ENCODE results near the gene RORC. TPM values are rescaled to one million over a fixed set of nuclear protein-coding genes. Genes with fewer than 3 reads are reported as not detected.

The RORC gene
- total RNA-seq, 1 experiment from 2014 or later = 0.19 TPM

DNA sequence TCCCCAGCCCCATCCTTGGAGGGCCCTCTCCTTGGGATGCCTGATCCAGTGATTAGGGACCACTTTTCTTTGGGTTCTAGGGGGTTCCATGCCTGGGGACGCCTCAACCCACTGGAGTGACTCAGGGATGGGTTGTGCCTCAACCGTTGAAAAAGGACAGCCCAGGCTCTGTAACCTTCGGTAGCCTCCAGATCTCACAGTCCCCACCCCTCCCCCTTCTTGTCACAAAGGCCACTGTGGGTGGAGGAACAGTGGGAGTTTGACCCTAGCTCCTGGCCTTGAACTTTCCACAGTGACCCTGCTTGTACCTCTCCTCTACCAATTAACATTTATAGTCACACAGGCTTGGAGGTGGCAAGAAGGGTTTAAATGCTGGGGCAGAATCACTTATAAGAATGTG is 2.6 kb upstream of the RORC start:
- Mint-ChIP-seq H3K36me3 (ENCODE audit: insufficient read depth, unreplicated experiment) (peaks cover 18% of the 10 kb centered on the region), H3K27ac (ENCODE audit: unreplicated experiment) (no peak overlapping the region), H3K4me3 (ENCODE audit: low read depth, unreplicated experiment) (no peak overlapping the region), H3K4me1 (ENCODE audit: low read depth, unreplicated experiment) (peaks cover 72% of the 10 kb centered on the region), H3K27me3 (ENCODE audit: unreplicated experiment) (no peaks in the 10 kb centered on the region), H3K9me3 (ENCODE audit: low read depth, unreplicated experiment) (no peaks in the 10 kb centered on the region)
- no TSS peak for BruUV-seq (replicated peaks)
- TF ChIP-seq, protein P1, sequence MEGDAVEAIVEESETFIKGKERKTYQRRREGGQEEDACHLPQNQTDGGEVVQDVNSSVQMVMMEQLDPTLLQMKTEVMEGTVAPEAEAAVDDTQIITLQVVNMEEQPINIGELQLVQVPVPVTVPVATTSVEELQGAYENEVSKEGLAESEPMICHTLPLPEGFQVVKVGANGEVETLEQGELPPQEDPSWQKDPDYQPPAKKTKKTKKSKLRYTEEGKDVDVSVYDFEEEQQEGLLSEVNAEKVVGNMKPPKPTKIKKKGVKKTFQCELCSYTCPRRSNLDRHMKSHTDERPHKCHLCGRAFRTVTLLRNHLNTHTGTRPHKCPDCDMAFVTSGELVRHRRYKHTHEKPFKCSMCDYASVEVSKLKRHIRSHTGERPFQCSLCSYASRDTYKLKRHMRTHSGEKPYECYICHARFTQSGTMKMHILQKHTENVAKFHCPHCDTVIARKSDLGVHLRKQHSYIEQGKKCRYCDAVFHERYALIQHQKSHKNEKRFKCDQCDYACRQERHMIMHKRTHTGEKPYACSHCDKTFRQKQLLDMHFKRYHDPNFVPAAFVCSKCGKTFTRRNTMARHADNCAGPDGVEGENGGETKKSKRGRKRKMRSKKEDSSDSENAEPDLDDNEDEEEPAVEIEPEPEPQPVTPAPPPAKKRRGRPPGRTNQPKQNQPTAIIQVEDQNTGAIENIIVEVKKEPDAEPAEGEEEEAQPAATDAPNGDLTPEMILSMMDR (IDR thresholded peaks at IDR 0.05; ENCODE audit: unreplicated experiment) = no peak
- no peak for DNase-seq
- CTCF ChIA-PET = no interaction called here
- intact Hi-C loops (cut with micrococcal nuclease; ENCODE audit: unreplicated experiment) = loop anchor here (10.0 kb wide), 1 partner anchor 639 kb away; the partner anchor contains the start of genes PIP5K1A and VPS72

DNA sequence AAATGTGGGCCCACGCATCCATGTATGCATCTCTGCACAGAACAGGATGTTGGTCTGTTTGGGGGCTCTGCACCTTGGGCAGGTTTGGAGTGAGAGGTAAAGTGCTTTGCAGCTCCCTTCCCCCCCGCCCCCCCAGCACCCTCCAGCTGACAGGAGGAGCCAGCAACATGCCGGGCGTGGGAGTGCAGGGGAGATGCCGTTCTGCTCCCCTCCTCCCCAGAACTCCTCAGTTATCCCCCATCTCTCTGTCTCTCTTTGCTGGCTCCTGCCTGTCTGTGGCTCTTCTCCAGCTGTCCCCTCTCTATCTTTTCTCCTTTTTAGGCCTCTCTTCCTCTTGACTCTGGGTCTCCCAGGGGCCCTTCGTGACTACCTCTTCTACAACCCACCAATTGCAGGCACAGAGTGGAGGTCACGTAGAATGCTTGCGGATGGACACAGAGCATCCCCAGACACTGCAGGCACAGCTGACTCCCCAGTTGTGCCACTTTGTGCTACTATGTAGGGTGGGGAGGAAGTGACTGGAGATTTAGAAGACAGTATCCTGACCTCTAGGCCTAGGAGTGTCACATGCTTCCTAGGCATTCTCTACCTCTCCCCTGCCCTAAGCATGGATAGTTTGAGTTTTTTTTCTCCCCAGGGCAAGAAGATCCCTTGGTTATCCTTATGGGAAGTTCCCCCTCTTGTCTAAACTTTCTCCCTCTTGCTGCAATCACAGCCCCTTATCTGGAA is 1.7 kb upstream of the RORC start:
- intact Hi-C loops (cut with micrococcal nuclease; ENCODE audit: unreplicated experiment) = loop anchor here (10.0 kb wide), 1 partner anchor 639 kb away; the partner anchor contains the start of genes PIP5K1A and VPS72
- TF ChIP-seq, protein P1 (IDR thresholded peaks at IDR 0.05; ENCODE audit: unreplicated experiment) = no peak
- Mint-ChIP-seq H3K36me3 (ENCODE audit: insufficient read depth, unreplicated experiment) (peaks cover 18% of the 10 kb centered on the region), H3K27ac (ENCODE audit: unreplicated experiment) (no peak overlapping the region), H3K27me3 (ENCODE audit: unreplicated experiment) (no peaks in the 10 kb centered on the region), H3K4me1 (ENCODE audit: low read depth, unreplicated experiment) (peaks cover 76% of the 10 kb centered on the region), H3K9me3 (ENCODE audit: low read depth, unreplicated experiment) (no peaks in the 10 kb centered on the region), H3K4me3 (ENCODE audit: low read depth, unreplicated experiment) (no peak overlapping the region)
- BruUV-seq (replicated peaks) = no TSS peak
- CTCF ChIA-PET = interaction anchor here (1.1 kb wide), 1 partner anchor 140 kb away, joined by 3 read pairs; no protein-coding TSS in a partner anchor
- DNase-seq = no peak

DNA sequence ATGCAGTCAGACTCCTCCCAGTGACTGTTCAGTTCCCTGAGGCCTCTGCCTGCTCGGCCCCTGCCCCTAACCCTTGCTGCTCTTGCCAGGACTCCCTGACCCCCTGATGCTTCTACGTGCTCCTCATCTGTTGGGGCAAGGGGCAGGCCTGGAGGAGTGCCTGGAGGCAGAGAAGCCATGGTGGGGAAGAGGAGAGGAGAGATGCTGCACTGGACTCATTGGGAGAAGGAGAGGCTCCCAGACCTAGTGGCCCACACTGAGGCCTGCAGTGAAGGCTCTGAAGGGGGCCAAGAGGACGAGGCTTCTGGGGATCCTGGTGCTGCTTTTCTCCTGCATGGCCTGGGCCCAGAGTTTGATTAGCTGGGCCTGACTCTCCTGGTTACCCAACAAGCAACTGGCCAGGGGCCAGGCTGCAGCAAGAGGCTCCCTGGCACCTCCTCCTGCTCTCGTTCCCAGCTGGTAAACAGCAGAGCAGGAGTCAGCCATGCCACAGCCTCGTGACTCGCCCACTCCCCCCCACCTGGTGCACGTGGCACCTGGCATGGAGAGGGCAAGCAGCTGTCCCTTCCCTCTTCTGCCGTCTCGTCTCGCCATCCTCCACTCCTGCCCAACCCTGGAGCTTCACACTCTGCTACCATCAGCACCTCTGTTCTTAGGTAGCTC is 847 bp upstream of the RORC start:
- no peak overlapping the region for H3K4me3 Mint-ChIP-seq (ENCODE audit: low read depth, unreplicated experiment)
- peaks cover 12% of the 10 kb centered on the region for H3K36me3 Mint-ChIP-seq (ENCODE audit: insufficient read depth, unreplicated experiment)
- TF ChIP-seq, protein P1 (IDR thresholded peaks at IDR 0.05; ENCODE audit: unreplicated experiment) = no peak
- CTCF ChIA-PET = interaction anchor here (0.6 to 1.1 kb wide), 2 partner anchors 38 to 139 kb away, joined by 3 to 5 read pairs; no protein-coding TSS in a partner anchor
- H3K27me3 Mint-ChIP-seq (ENCODE audit: unreplicated experiment) = no peaks in the 10 kb centered on the region
- H3K9me3 Mint-ChIP-seq (ENCODE audit: low read depth, unreplicated experiment) = no peaks in the 10 kb centered on the region
- BruUV-seq (replicated peaks) = no TSS peak
- H3K27ac Mint-ChIP-seq (ENCODE audit: unreplicated experiment) = no peak overlapping the region
- H3K4me1 Mint-ChIP-seq (ENCODE audit: low read depth, unreplicated experiment) = peaks cover 71% of the 10 kb centered on the region
- intact Hi-C loops (cut with micrococcal nuclease; ENCODE audit: unreplicated experiment) = loop anchor here (10.0 kb wide), 1 partner anchor 638 kb away; the partner anchor contains the start of genes PIP5K1A and VPS72
- DNase-seq = peak; percentile 60

DNA sequence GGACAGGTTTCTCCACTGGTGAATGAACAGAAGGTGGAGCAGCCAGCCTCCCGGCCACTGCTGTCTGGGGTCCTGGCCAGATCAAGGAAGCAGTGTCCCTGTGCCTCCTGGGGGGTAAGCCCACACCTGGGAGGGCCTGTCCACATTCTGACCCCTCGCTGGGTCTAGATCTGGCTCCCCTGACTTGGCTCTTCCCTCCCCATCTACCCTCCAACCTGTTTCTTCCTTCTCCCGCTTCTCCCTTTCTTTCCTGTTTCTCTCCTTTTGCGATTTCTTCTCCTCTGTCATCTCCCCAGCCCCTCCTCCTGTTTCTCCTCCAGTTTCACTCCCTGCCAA is 378 bp downstream of the RORC start:
- BruUV-seq (replicated peaks) = no TSS peak
- peaks cover under 1% of the 10 kb centered on the region for H3K36me3 Mint-ChIP-seq (ENCODE audit: insufficient read depth, unreplicated experiment)
- intact Hi-C loops (cut with micrococcal nuclease; ENCODE audit: unreplicated experiment) = loop anchor here (10.0 kb wide), 1 partner anchor 636 kb away; the partner anchor contains the start of genes PIP5K1A and VPS72

More for the DNA sequence above, 378 bp downstream of the RORC start:
- Mint-ChIP-seq H3K27ac (ENCODE audit: unreplicated experiment) (no peak overlapping the region), H3K4me3 (ENCODE audit: low read depth, unreplicated experiment) (peak overlapping the region; percentile 2), H3K27me3 (ENCODE audit: unreplicated experiment) (no peaks in the 10 kb centered on the region), H3K9me3 (ENCODE audit: low read depth, unreplicated experiment) (no peaks in the 10 kb centered on the region), H3K4me1 (ENCODE audit: low read depth, unreplicated experiment) (peaks cover 59% of the 10 kb centered on the region)
- TF ChIP-seq, protein P1 (IDR thresholded peaks at IDR 0.05; ENCODE audit: unreplicated experiment) = no peak
- CTCF ChIA-PET = interaction anchor here (0.6 to 1.4 kb wide), 7 partner anchors 8 to 331 kb away, joined by 3 to 6 read pairs (median 4); partner anchors contain the start of gene C2CD4D
- DNase-seq = no peak
